Measurements from ENCODE around the gene ITPKB.
A peak's percentile ranks its signal among the peaks of the same experiment; 100 is the strongest.
"Not testable (repeated sequence)": the region's sequence is repeated elsewhere in the genome, so short reads cannot be mapped to it uniquely, and the experiment has no call there.

ITPKB gene

DNA sequence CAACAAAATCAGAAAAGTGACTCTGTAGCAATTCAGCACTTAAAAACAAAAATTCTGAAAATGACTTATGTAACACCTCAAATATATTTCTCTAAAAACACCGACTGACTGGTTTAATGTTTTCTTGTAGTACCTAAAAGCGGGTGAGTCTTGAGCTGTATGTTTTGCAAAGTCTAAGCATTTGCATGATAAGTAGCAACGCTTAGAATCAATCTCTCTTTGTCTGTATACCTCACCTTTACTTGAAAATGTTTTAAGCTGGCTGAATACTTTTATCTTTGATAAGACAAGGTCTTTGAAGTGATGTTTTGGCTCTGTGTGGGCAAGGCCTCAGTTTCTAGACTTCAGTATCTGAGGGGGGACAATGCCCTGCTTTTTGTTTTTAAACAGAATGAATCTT is 8.2 kb downstream of the ITPKB start:
- DNase-seq: no peak

DNA sequence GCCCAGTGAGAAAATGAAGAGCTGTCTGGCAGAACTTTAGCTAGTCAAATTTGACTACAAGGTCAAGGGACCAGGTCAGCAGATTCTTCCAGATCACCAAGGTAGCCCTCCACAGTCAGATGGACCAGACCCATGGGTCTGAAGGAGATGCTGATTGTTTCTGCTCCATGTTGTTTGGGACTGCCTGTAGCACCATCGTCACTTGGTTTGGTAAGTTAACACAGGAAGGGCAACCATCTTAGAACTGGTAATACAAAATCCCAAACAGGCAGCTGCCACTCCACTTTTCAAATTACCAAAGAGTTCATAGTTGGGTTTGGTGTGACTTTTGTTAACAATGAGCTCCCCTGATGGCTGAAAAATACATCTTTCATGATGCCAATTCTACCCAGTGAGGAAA is 9.0 kb downstream of the ITPKB start:
- DNase-seq: no peak

DNA sequence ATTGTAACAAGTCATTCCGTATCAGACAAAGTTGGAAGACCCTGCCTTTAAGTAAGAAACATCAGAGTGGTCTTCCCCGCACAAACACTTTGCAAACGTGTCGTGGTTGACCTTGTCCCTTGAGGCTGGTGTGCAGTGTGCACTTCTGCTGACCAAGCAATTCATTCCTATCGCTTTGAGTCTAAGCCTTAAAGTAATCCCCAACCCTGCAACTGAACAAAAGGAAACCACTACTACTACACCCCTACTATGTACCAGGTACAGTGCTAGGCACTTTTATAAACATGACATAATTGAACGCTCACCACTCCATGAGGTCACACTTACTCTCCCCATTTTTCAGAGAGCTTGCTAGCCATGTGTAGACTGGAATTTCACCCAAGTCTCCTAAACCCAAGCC is 10.6 kb downstream of the ITPKB start:
- DNase-seq: no peak

- no peak for DNase-seq
Observed at GRCh38 chr1:226725897-226726267, 13.2 kb downstream of the ITPKB start.

DNA sequence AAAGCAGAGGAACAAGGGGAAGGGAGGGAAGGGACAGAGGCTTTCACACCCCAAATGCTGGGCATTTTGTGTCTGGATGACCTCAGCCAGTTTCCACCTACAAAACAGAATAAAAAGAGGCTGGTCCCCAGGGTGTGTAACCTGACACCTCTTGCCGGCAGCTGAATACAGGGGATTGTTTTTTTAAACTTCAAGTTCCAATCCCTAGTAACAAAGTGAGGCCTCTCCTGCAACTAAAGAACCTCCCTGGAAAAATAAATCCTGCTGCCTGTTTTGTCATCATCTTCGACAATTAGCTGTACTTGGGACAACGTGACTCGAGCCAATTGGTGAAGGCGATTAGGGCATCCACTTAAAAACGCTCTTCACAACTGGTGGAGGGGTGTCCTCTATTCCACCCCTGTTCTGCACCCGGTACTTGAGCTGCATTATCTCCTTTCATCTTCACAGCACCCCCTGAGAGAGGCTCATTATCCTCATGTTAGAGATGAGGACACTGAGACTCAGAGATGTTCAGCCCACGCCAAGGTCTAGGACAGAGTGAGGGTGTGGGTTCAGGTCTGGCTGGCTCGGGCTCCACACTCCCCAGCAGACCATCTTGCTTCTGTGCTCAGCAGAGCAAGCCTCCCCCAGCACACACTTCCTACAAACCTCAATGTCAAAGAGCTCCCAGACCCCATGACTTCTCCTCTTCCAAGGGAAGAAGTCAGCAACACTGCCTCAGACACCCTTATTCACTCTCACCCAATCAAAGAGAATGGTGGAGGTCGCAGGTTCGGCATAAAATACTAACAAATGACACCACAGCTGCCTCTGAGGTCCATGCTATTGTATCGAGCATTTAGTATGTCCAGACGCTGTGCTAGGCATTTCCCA is 15.2 kb downstream of the ITPKB start:
- DNase-seq: peak in 1 of 2 donors; percentile 20

- DNase-seq: no peak
Observed at GRCh38 chr1:226722901-226723656, 16.0 kb downstream of the ITPKB start.

- no peak for DNase-seq
Observed at GRCh38 chr1:226722240-226722900, 16.7 kb downstream of the ITPKB start.

- not testable (repeated sequence) for DNase-seq
Observed at GRCh38 chr1:226720574-226720973, 18.5 kb downstream of the ITPKB start.

GRCh38 chr1:226719596-226720387 is 19.3 kb downstream of the ITPKB start:
- DNase-seq: no peak

DNA sequence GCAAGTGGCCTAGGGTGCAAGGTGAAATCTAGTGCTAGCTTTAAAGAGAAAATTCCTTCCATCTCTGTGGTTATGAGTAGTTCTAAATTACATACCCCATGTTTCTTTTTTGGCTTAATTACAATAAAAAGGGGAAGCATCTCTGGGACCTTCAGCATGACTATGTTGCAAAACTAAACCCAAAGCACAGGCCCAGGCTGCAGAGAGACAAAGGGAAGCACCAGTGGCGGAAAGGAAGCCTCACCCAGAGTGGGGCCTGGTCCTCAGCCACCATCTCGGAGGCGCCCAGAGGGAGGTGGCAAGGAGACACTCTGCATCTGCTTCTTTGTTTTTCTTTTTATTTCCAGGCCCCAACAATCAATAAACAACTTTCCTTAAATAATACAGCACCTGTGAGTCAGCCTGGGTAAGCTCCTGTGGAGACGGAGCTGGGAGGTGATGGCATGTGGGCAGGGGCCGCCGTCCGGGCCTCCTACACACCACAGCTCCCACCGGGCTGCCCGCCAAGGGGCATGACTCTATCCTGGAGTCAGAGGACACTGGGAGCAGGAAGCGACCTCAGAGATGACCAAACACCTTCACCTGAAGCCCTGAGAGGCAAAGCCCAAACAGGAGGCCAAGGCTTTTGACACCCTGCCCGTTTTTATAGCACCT is 21.7 kb downstream of the ITPKB start:
- no peak for DNase-seq

DNA sequence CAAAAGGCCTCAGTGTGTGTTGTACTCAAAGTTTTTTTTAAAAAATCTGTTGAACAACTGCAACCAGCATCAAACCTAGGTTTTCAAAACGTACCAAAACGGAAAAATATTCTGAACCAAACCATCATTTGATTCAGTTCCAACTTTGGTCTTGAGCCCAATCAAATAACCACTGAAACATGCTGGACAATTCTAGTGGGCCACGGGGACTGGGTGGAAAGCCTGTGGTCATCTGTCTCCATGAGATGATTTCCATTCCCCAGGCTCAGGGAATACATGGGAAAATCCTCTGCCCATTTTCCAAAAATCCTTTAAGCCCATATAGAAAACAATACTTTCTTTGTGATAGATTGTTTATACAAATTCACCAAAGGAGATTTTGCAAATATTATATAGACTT is 22.5 kb downstream of the ITPKB start:
- DNase-seq: no peak

GRCh38 chr1:226714148-226714547 is 24.9 kb downstream of the ITPKB start:
- no peak for DNase-seq

DNA sequence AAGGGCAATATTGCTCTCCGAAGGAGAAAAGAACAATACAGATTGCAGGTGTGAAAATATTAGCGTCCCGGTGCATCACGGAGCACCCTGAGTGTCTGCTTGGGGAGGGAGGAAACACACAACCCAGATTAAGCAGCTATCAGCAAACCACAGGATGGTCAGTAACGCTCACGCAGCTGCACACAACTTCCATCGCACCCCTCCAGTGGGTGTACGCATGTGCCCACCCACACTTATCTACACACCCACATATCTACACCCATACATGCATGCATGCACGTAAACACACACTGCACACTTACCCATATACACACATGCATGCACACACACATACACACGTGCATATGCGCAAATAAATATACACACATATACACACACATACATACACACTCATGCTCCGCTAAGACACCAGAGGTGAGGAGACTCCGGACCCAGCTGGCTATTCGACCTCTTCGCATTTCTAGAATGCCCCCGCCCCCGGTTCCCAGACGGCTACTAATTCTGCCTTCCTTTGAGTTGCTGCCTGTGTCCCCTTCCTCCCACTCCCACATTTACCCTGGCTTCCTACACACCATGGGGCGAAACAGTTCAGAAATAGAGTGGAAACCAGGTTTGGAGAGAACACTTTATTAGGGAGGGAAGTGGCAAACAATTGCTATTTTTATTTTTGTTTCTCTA is 26.2 kb downstream of the ITPKB start:
- no peak for DNase-seq

DNA sequence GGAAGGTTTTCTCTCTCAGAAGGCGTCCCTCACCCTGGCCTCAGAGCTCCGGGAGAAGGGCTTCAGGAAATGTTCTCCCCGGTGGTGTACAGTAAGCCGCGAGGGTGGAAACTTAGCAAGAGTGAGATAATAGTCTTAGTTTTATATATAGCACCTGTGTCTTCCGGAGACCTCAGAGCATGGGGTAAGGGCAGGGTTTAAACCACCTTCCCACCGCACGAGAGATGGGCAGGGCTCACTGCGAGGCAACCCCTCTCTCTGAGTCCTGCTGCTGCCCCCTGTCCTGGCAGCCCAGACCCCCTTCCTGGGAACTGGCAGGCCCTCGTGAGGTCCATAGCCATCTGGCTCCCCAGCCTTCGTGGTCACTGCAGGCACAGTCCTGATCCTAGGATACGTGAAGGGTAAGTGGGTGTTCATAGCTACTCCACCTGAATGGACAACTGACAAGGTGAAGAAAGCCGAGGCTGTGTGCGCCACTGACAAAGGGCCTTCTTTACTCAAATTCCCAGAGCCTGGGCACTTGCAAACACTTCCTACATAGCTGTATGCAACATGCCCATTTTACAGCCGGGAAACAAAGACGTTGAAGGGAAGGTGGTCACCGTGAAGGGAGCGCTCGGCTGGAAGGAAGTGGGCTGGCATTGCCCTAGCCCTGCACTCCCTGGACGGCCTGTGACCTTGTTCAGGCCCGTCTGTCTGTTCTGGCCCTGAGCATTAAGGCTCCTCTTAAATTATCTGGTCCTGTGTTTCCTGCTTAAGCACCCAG is 26.9 kb downstream of the ITPKB start:
- peak; percentile 50 to 59 for DNase-seq

GRCh38 chr1:226710501-226710900 is 28.6 kb downstream of the ITPKB start:
- DNase-seq: no peak

GRCh38 chr1:226709953-226710352 is 29.1 kb downstream of the ITPKB start:
- DNase-seq: no peak

DNA sequence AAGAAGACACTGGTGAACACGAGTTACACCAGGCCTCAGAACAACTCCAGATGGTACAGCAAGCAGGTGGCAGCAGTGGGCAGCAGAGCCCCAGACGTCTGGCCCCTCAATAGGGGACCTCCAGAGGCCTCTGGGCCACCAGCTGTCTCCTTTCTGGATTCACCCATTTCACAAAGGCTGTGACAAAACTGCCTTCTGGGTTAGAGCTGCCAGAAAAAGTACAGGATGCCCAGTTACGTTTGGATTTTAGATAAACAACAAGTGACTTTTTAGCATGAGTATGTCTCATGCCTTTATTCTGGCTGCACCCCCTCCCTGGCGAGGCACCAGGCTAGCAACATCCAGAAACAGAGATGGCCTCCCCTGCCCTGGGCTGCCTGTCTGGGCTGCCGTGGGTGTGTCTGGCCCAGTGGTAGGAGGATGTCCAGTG is 30.1 kb downstream of the ITPKB start:
- no peak for DNase-seq

DNA sequence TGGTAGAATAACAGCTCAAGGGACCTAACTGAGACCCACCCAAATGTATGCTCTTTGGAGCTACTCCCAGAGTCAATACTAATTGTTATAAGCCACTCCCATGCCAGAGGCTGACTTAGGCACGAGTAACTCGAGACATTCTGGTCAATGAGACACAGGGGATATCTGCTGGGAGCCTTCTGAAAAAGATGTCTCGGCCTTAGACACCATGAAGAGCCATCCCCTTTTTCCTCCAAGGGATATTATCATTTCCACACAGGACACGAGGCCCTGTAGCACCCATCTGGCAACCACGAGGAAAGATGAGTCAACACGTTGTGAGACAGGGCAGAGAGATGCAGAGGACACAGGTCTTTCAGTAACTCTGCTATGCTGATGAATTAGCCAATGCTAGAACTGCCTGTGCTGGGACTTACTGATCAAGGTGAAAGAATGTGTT is 30.7 kb downstream of the ITPKB start:
- DNase-seq: no peak

- no peak for DNase-seq
Observed at GRCh38 chr1:226706684-226707083, 32.4 kb downstream of the ITPKB start.

- no peak for DNase-seq
Observed at GRCh38 chr1:226704169-226704937, 34.7 kb downstream of the ITPKB start.
